HG03060 (cell line): ENCODE data around the gene OR1L8.

ENCODE experiments used
- ATAC-seq: cut with Tn5 transposase; IDR thresholded peaks from one replicate; pipeline ENCODE4 v1.9.1; 2021; ENCODE audit warnings: low read depth, moderate number of reproducible peaks; ENCODE audit not compliant: unreplicated experiment

The OR1L8 gene

GRCh38 chr9:122518841-122519240, 64.3 kb downstream of the OR1L8 start, which contains the start of gene OR1J4:
TSS of gene OR1J4 (plus strand) at chr9:122519141. CDS start at chr9:122519141, 0 bp downstream.
- no peak for ATAC-seq

GRCh38 chr9:122518226-122518625, 65.0 kb downstream of the OR1L8 start:
- ATAC-seq: no peak
